ENCODE data around the gene RBM39. TPM values are rescaled to one million over a fixed set of nuclear protein-coding genes. Genes with fewer than 3 reads are reported as not detected.
A peak's percentile ranks its signal among the peaks of the same experiment; 100 is the strongest.

RBM39 gene
- total and polyA plus RNA-seq, 2 of the 13 experiments (the other 11 are each of a cell fraction or from before 2014, with no cell fraction given): 788 to 920 TPM

DNA sequence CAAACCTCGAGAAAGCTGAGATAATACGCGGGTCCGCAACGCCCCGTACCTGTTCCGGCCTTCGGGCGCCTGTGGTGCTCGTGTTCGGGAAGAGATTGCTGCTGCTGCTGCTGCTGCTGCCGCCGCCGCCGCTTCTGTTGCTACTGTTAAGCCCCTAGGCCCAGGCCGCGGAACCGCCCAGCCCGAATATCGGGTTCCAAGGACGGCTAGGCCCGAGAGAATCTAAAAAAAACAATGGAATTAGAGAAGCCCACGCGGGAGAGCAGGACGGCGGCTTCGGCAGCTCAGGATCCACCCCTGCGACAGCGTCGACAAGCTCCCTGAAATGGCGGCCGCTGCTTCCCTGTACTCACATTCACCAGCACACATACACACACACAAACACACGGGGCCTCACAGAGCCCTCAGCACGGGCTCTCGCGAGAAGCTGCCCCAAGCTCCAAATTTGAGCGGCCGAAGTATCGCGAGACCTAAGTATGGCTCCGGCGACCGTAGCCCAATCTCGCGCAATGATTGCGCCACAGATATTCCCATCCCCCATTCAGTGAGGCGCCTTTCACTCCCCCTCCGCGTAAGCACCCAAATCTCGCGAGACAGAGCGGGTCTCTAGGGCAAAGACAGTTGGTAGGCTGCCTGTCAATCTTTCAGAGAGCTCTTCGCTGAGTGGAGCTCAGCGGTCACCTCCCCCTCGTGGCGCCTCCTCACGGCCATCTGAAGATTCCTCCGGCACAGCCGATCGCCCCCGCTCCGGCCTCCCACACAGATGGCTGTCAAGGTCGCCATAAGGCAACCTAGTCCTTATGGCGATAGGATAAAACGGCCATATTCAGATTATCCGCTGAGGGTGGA lies at the start of gene RBM39 (continued):
- TF ChIP-seq FOXA3 (CRISPR knock-in tag; IDR thresholded peaks at IDR 0.05) (peak; percentile 93), CEBPG (CRISPR knock-in tag; IDR thresholded peaks at IDR 0.05) (peak; percentile 100), FOXJ3 (CRISPR knock-in tag; IDR thresholded peaks at IDR 0.05; ENCODE audit: borderline replicate concordance) (peak; percentile 96), ZNF678 (CRISPR knock-in tag; IDR thresholded peaks at IDR 0.05) (peak; percentile 91; the same call in 1 of the 2 replicates), RBM39 (IDR thresholded peaks at IDR 0.05; ENCODE audit: low read depth, low read length, poor library complexity, severe bottlenecking) (peak; percentile 100), KAT7 (CRISPR knock-in tag; IDR thresholded peaks at IDR 0.05; ENCODE audit: borderline replicate concordance) (peak; percentile 99), ARNT (IDR thresholded peaks at IDR 0.05) (no peak), ZNF773 (CRISPR knock-in tag; IDR thresholded peaks at IDR 0.05; ENCODE audit: borderline replicate concordance) (peak; percentile 98), ZNF619 (CRISPR knock-in tag; IDR thresholded peaks at IDR 0.05) (peak; percentile 98), ZNF3 (CRISPR knock-in tag; IDR thresholded peaks at IDR 0.05) (peak; percentile 34; the same call in 1 of the 2 replicates), ZNF33A (CRISPR knock-in tag; IDR thresholded peaks at IDR 0.05; ENCODE audit: borderline replicate concordance) (no peak; the same call in 1 of the 2 replicates), KDM5A (IDR thresholded peaks at IDR 0.05; ENCODE audit: borderline replicate concordance, low read length) (peak; percentile 83; the same call in 1 of the 2 replicates), ZNF496 (CRISPR knock-in tag; IDR thresholded peaks at IDR 0.05; ENCODE audit: insufficient replicate concordance) (no peak), ZNF329 (CRISPR knock-in tag; IDR thresholded peaks at IDR 0.05; ENCODE audit: low read depth) (peak; percentile 91), SATB2 (CRISPR knock-in tag; IDR thresholded peaks at IDR 0.05) (peak; percentile 37; the same call in 1 of the 2 replicates), ZNF772 (CRISPR knock-in tag; IDR thresholded peaks at IDR 0.05) (peak; percentile 99), ARHGAP35 (CRISPR knock-in tag; IDR thresholded peaks at IDR 0.05; ENCODE audit: borderline replicate concordance) (no peak; the same call in 1 of the 2 replicates)
- TF ChIP-seq, protein P1, sequence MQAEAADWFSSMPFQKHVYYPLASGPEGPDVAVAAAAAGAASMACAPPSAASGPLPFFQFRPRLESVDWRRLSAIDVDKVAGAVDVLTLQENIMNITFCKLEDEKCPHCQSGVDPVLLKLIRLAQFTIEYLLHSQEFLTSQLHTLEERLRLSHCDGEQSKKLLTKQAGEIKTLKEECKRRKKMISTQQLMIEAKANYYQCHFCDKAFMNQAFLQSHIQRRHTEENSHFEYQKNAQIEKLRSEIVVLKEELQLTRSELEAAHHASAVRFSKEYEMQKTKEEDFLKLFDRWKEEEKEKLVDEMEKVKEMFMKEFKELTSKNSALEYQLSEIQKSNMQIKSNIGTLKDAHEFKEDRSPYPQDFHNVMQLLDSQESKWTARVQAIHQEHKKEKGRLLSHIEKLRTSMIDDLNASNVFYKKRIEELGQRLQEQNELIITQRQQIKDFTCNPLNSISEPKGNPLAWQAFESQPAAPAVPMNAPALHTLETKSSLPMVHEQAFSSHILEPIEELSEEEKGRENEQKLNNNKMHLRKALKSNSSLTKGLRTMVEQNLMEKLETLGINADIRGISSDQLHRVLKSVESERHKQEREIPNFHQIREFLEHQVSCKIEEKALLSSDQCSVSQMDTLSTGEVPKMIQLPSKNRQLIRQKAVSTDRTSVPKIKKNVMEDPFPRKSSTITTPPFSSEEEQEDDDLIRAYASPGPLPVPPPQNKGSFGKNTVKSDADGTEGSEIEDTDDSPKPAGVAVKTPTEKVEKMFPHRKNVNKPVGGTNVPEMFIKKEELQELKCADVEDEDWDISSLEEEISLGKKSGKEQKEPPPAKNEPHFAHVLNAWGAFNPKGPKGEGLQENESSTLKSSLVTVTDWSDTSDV (CRISPR knock-in tag; IDR thresholded peaks at IDR 0.05): peak; percentile 83; the same call in 1 of the 2 replicates
- TF ChIP-seq, protein P2, sequence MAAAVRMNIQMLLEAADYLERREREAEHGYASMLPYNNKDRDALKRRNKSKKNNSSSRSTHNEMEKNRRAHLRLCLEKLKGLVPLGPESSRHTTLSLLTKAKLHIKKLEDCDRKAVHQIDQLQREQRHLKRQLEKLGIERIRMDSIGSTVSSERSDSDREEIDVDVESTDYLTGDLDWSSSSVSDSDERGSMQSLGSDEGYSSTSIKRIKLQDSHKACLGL (CRISPR knock-in tag; IDR thresholded peaks at IDR 0.05): peak; percentile 92
- TF ChIP-seq, protein P3, sequence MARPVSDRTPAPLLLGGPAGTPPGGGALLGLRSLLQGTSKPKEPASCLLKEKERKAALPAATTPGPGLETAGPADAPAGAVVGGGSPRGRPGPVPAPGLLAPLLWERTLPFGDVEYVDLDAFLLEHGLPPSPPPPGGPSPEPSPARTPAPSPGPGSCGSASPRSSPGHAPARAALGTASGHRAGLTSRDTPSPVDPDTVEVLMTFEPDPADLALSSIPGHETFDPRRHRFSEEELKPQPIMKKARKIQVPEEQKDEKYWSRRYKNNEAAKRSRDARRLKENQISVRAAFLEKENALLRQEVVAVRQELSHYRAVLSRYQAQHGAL (CRISPR knock-in tag; IDR thresholded peaks at IDR 0.05; ENCODE audit: not compliant biosample characterization): peak; percentile 98
